ENCODE measurements around the gene LRRC55.

DNA sequence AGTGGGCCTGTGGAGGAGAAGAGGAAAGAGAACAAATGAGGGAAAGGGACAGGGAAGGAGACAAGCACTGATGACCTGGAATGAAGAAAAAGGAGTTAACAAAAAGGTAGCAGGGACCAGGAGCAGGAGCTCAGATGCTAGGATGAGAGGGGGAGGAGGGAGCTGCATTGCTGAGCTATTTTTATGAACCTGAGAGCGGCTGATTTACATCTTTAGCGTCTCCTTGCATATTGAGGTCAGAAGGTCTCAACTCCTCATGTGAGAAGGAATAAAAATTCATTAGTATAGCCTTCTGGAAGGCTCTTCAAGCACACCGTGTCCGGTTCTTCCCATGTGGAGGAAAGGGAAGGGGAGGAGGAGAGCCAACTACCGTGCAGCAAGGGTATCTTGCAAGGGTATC lies 33.1 kb upstream of the LRRC55 start:
- TF ChIP-seq, protein P1, sequence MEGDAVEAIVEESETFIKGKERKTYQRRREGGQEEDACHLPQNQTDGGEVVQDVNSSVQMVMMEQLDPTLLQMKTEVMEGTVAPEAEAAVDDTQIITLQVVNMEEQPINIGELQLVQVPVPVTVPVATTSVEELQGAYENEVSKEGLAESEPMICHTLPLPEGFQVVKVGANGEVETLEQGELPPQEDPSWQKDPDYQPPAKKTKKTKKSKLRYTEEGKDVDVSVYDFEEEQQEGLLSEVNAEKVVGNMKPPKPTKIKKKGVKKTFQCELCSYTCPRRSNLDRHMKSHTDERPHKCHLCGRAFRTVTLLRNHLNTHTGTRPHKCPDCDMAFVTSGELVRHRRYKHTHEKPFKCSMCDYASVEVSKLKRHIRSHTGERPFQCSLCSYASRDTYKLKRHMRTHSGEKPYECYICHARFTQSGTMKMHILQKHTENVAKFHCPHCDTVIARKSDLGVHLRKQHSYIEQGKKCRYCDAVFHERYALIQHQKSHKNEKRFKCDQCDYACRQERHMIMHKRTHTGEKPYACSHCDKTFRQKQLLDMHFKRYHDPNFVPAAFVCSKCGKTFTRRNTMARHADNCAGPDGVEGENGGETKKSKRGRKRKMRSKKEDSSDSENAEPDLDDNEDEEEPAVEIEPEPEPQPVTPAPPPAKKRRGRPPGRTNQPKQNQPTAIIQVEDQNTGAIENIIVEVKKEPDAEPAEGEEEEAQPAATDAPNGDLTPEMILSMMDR (IDR thresholded peaks at IDR 0.05) = no peak
- TF ChIP-seq EP300 (IDR thresholded peaks at IDR 0.05; ENCODE audit: borderline replicate concordance in 1 of 2, low read depth in 1 of 2, low read length in 1 of 2) (no peak), MXI1 (IDR thresholded peaks at IDR 0.05; ENCODE audit: low read depth, low read length) (no peak), MEF2A (IDR thresholded peaks at IDR 0.05; ENCODE audit: borderline replicate concordance, low read depth) (no peak), SMC3 (IDR thresholded peaks at IDR 0.05; ENCODE audit: low read depth, low read length) (no peak), RAD21 (IDR thresholded peaks at IDR 0.05; ENCODE audit: low read length) (no peak), SIN3A (IDR thresholded peaks at IDR 0.05; ENCODE audit: borderline replicate concordance, low read depth, low read length) (no peak)
- TF ChIP-seq, protein P2, sequence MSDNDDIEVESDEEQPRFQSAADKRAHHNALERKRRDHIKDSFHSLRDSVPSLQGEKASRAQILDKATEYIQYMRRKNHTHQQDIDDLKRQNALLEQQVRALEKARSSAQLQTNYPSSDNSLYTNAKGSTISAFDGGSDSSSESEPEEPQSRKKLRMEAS (IDR thresholded peaks at IDR 0.05; ENCODE audit: low read depth) = no peak

Data from SK-N-SH (cell line).